GM19324 (cell line): ENCODE data around the gene SNHG17.
"Not testable (repeated sequence)": the region's sequence is repeated elsewhere in the genome, so short reads cannot be mapped to it uniquely, and the experiment has no call there.

Source experiments
- ATAC-seq: cut with Tn5 transposase; IDR thresholded peaks from one replicate; pipeline ENCODE4 v1.9.1; 2021; ENCODE audit warnings: mild to moderate bottlenecking, moderate library complexity; ENCODE audit not compliant: unreplicated experiment, low FRiP score

SNHG17 gene

DNA sequence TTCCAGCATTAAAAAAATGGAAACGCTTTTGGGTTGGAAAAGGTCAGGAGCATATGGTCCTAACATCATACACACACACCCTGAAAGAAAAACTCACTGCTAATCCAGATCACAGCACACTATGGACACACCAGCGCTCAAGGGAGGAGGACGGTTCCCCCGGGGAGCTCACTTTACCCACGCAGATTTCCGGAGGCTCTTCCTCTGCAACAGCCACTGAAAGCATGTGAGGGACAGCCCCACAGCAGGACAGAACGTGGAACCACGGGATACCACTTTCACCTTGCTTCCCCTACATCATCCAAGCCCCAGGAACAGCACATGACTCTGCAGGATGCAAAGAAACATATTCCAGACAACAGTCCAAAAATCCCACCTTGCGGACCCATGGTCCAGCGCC is 13.2 kb downstream of the SNHG17 start:
- no peak for ATAC-seq

DNA sequence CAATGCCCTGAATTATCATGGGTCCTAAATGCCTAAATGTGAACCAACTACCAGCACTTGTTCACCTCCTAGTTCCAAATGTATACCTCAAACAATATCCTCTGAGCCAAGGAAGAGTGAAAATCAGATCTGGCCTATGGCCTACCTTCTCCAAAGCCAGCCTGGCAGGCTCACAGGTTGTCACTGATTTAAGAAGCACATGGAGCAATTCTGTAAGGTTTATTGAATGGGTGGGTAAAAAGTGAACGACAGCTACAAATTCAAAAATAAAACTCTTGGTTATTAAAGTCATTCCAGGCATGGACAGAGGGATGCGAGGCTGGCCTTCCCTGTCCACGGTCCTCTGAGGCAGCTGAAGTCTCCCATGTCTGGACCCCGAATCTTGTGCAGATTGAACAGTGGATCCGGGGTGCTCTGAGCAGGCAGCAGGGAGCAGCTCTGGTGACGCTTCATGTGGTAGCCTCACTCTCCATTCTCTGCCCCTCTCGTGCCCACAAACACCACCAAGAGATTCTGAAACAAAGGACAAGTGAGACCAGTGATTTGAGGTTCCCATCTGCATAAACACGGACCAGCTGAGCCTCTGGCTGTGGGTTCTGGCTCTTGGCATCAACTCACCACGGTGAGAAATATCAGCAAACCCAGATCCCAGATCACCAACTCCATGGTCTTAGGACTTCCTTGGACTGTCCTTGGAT is 14.6 kb downstream of the SNHG17 start:
- no peak for ATAC-seq

DNA sequence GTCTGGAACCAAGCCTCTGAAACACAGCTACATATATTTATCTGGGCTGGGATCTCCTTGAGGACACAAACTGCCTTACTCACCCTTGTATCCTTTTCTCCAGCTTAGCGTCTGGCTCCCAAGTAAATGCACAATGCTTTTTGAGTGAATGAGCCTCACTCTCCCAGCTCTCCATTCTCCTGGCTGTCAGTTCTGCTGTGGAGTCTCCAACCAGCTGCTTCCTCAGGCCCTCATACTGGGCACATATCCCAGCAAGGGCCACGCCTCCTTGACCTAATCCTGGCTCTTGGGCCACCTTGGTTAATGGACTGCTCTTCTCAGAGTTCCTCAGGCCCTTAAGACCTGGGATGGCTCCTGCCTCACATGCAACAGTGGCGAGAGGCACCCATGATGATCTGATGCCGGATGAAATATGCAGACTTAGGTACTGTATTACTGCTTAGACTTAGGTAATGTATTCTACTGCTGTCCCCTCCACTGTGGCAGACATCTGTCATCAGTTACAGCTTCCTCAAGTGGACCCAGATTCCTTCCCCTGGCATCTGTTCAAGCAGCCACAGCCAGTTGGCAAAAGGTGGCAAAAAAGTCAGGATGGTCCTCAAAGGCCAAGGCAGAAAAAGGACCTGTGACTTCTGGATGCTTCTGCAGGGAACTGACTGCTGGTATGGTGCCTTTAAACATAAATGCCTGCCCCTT is 16.5 kb downstream of the SNHG17 start:
- ATAC-seq = no peak

DNA sequence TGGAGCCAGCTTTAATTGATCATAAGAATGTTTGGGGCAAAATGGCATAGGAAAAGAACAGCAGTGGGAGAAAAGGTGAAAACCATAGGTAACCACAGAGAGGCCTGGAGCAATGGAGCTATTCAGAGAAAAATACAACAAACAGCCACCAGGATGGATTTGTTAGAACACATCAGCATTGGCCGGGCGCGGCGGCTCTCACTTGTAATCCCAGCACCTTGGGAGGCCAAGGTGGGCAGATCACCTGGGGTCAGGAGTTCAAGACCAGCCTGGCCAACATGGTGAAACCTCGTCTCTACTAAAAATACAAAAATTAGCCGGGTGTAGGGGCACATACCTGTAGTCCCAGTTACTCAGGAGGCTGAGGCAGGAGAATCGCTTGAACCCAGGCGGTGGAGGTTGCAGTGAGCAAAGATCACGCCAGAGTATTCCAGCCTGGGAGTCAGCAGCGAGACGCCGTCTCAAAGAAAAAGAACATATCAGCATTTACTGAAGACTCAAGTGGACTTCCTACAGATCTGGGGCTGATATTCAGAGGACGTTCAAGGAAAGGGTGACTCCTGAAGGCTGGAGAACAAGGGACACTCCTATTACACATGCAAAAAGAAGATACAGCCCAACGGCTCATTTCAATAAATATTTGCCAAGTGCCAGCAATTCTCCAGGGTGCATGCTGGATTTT is 20.2 kb downstream of the SNHG17 start:
- no peak for ATAC-seq

DNA sequence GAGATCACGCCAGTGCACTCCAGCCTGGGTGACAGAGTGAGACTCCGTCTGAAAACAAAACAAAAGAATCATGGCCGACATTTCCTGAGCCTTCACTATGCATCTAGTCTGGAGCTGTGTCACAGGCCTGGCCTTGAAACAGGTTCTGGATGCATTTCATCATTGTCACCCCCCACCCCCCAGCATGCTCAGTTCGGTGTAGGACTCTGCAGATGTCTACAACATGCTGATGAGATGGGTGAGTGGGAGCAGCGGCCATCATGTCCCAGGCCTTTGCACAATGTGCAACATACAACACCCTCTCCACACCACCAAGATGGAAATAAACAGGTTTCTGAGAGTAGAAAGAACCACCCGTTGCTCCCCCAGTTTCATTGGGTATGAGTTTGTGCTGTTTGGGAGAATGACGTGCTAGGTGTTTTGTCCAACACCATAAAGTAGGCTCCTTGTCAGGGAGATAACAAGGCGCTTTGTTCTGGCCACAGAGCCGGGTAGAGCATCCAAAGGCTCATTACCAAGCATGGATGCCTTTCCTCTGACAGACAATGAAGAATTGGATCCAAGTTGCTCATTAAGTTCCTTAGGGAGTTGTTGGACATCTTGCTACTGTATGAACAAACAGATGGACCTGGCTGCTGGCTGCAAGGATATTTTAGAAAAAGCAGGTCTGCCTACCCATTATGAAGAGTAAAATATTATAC is 22.1 kb downstream of the SNHG17 start:
- ATAC-seq = no peak

DNA sequence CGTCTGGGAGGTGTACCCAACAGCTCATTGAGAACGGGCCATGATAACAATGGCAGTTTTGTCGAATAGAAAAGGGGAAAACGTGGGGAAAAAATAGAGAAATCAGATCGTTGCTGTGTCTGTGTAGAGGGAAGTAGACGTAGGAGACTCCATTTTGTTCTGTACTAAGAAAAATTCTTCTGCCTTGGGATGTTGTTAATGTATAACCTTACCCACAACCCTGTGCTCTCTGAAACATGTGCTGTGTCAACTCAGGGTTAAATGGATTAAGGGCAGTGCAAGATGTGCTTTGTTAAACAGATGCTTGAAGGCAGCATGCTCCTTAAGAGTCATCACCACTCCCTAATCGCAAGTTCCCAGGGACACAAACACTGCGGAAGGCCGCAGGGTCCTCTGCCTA is 27.3 kb downstream of the SNHG17 start:
- not testable (repeated sequence) for ATAC-seq

DNA sequence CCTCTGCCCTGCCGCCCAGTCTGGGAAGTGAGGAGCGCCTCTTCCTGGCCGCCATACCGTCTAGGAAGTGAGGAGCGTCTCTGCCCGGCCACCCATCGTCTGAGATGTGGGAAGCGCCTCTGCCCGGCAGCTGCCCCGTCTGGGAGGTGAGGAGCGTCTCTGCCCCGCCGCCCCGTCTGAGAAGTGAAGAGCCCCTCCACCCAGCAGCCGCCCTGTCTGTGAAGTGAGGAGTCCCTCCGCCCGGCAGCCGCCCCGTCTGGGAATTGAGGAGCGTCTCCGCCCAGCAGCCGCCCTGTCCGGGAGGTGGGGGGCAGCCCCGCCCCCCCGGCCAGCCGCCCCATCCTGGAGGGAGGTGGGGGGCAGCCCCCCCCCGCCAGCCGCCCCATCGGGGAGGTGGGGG is 27.8 kb downstream of the SNHG17 start:
- no peak for ATAC-seq

DNA sequence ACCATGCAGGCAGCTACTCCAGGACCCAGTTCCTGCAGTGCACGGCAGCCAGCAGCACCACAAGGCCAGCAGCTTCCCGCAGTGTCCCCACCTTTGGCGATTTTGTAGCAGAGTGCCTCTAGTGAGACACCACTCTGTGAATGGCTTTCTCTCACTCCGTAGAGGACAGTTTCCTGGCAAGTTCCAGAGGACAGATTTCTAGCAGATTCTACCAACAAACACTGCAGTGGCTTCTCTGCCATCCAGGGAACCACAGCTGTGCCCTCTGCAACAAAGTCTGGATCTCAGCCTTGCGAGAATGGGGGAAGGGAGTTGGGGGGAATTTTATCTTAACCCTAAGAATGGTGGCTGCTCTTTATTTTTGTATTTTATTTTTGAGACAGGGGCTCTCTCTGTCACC is 28.7 kb downstream of the SNHG17 start:
- no peak for ATAC-seq

DNA sequence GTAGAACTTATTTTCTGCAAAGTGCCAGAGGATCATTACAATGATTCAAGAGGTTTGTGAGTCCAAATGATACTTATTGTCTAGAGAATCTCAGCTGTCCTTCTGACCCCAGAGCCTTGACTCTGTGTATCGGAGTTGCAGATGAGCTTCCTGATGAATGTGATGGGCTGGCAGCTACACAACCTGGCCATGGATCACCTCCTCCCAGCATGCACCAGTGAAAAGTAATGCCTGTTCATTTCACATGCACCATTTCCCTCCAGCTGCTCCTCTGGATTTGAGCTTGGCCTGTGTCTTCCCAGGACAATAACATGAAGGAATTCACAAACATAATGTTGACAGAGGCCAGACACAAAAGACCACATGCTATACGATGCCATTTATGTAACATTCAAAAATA is 30.0 kb downstream of the SNHG17 start:
- ATAC-seq = no peak

DNA sequence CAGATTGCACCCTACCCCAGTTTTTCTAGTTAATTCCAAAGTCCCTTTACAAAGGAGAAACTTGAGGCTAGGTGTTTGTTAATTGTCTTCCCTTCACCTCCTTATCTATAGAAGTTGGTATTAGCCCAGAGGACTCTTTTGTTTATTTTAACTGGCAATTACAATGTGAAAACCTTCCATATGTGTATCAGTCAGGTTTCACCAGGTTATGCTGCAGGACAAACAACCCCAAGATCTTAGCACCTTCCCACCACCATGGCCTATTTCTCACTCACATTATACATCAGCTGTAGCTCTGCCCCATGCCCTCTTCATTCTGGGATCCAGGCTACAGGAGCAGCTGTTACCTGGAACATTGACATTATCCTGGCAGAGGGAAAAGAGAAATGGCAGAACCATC is 31.1 kb downstream of the SNHG17 start:
- no peak for ATAC-seq

DNA sequence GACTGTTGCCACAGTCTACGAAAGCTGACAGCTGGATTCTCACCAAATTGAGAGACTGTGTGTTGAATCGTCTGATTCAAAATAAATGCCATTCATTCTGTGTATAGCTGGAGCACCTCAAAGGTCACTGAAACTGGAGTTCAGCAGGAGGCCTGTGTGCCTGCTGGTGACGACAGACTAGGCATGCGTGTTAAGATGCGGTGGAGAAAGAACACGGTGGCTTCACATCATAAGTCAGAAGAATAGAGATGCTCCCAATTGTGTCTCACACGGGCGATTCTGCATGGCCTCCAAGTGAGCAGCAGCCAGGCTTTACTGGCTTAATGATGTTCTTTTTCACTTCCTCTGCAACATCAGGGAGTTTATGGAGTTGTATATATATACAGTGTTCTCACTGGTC is 32.3 kb downstream of the SNHG17 start:
- ATAC-seq = no peak

DNA sequence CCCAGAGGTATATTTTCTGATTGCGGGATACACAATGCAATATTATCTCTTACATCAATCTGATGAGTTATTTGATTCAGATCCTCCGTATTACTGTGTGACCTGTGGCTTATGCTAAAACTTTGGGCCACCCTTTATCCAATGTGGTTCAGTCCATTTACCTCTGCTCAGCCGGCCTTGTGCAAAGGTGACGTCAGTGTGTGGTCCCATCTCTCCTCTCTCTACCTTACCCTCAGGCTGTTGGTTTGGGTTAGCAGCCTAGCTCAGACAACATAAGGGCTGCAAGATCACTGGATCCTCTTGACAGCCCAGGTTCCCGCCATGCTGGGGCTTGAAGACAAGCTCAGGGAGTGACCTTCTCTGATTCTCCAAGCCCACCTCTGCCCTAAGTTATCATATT is 33.0 kb downstream of the SNHG17 start:
- ATAC-seq = no peak

DNA sequence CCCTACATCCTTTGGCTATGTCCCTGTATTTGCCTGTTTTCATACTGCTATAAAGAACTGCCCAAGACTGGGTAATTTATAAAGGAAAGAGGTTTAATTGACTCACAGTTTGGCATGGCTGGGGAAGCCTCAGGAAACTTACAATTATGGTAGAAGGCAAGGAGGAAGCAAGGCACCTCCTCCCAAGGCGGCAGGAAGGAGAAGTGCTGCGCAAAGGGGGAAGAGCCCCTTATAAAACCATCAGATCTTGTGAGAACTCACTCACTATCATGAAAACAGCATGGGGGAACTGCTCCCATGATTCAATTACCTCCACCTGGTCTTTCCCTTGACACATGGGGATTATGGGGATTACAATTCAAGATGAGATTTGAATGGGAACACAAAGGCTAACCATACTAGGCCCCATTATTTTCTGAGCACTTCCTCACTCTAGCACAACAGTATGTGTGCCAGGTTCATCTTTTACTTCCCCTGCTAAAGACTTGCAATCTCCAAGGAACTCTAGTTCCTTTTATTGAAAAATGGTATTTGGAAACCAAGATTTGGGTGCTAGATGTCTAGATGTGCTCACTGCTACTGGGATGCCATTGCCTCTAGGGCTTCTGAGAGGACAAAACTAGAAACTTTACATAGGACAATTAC is 39.3 kb downstream of the SNHG17 start:
- ATAC-seq = not testable (repeated sequence)

DNA sequence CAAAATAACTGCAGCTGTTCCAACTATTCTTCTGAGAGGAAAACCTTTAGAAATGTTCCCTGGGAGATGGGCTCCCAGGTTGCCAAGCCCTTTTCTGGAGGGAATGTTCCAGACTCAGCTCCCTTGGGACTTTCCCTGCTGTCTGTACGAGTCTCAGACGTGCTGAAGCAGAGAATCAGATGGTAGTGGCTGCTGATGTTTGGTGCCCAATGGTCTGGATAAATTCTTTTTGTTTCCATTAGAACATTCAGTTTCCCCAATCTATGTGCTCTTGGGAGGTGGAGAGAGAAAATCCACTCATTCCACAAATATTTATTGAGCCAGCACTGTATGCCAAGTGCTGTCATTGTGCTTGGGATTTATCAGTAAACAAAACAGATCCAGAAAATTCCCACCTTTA is 40.0 kb downstream of the SNHG17 start:
- ATAC-seq = no peak

DNA sequence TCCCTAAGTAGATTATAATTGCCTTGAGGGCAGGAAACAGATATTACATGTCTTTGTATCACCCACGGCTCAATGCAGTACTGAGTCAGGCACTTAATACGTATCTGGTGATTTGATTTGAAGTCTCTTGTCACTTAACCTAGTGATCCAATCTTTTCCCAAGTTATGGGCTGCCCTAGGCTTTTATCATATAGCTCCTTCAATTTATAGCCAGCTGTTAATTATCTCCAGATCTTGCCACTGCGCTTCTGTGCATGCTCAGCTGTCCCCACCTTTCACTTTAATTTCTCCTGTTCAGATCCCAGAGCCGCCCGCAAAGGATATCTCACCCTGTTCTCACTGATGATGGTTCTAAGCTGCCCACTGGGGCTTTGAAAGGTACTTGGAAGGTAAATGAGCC is 41.9 kb downstream of the SNHG17 start:
- ATAC-seq = no peak

DNA sequence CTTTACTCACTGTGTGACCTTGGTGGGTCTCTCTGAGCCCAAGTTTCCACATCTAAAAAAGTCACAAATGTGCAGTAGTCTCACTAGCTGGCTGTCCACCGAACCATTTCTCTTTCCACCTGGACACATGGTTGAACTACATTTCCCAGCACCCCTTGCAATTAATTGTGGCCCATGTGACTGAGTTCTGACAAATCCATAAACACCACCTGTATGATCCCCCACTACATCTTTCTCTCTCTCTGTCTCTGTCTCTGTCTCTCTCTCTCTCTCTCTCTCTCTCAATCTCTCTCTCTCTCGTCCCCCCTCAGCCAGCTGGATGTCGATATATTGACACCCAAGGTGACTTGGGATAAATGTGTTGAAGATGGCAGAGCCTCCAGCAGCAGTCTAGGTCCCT is 42.8 kb downstream of the SNHG17 start:
- no peak for ATAC-seq

DNA sequence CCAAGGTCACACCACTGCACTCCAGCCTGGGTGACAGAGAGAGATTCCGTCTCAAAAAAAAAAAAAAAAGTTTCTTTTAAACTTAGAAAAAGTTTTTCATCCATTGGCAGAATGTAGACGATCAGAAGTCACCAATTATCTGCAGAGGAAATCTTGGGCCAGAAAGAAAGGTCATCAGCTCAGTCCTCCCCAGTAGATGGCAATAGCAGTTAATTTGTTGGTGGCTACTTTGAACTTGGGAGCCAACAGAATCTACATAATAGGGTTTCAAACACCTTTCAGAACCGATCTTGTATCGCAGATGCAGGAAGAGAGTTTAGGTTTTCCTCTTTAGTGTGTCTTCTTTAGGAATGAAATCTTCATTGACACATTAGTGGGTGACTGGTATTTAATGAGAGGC is 47.2 kb downstream of the SNHG17 start:
- ATAC-seq = no peak

DNA sequence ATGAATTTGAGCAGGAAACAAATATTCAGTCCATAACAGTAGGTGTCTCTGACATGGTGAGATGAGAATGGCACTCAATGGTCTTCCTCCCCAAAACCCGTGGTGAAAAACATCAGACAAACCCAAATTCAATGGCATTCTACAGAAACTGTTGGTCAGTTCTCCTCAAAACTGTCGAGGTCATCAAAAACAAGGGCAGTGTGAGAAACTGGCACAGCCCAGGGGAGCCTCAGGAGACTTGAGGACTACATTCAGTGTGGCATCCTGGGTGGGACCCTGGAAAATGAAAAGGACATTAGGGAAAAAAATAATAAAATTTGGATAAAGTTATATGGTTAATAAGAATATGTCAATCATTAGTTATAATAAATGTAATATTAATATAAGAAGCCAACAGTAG is 48.3 kb downstream of the SNHG17 start:
- no peak for ATAC-seq

DNA sequence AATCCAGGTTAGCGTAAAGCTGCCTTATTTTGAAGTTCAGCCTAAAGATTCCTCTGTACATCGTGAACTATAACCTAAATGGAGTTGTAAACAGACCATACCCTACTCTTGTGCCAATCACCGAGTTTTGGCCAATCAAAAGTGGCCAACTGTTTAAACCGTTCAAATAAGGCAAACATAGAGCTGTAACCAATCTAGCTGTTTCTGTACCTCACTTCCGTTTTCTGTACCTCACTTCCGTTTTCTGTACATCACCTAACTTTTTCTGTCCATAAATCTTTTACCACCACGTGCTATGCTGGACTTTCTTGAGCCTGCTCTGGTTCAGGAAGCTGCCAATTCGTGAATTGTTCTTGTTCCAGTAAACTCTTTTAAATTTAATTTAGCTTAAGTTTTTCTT is 49.1 kb downstream of the SNHG17 start:
- no peak for ATAC-seq

DNA sequence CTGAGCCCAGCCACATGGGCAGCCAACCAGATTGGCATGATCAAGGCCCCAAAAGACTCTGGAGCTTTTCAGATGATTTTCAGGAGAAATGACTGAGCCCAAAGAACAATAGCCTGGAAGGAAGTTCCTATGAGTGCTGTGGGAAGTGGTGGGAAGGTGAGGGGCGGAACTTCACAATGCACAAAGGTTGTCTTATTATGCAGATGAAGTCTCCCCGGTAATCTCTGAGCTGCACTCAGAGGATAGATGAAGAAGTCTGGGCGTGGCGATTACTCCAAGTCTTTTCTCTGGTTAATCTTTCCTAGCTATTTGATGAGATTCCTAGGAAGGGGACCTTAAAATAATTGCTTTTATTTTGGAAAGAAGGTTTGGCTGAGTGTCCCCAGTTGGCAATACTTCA is 52.0 kb downstream of the SNHG17 start:
- ATAC-seq = no peak

DNA sequence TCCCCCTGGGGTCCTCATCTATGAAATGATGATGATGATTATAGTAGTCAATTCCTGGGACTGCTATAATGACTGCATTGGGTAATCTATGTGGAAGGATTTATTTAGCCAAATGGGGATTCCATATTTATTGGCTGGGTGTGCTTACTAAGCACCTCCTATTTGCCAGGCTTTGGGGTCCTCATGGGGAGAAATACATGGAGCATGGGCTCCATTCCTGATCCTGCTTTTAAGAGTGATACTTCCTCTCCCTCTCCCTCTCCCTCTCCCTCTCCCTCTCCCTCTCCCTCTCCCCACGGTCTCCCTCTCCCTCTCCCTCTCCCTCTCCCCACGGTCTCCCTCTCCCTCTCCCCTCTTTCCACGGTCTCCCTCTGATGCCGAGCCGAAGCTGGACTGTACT is 57.3 kb downstream of the SNHG17 start:
- not testable (repeated sequence) for ATAC-seq
